Keratinocyte (primary cell): ENCODE results near the gene EPHB1. TPM values are rescaled to one million over a fixed set of nuclear protein-coding genes. Genes with fewer than 3 reads are reported as not detected.

ENCODE experiments used
- DNase-seq: peaks from one replicate; pipeline ENCODE4 v3.0.0-alpha.2; 2011; ENCODE audit warnings: low read depth, missing footprints, low spot score
- FAIRE-seq: peaks from 2 replicates; lab custom pipeline; 2011; peaks lifted over from hg19 to GRCh38; lab: Jason Lieb, UNC
- H2AFZ ChIP-seq: 2 replicates; pipeline ENCODE4 v1.6.0; 2012; ENCODE audit warnings: low read length, control low read depth, inconsistent platforms; ENCODE audit not compliant: control insufficient read depth
- H3K27ac ChIP-seq: 2 replicates; pipeline ENCODE4 v1.5.1; 2011; ENCODE audit warnings: low read length; ENCODE audit not compliant: control insufficient read depth, insufficient read depth
- H3K27me3 ChIP-seq: 3 replicates; pipeline ENCODE4 v1.6.0; 2011; ENCODE audit warnings: low read length; ENCODE audit not compliant: control insufficient read depth, insufficient read depth; ENCODE audit errors: extremely low read depth
- H3K36me3 ChIP-seq, 2 experiments: 2 replicates in 1 of 2; 3 replicates in 1 of 2; pipeline ENCODE4 v1.5.1; 2011; ENCODE audit warnings: low read length in 2 of 2, mild to moderate bottlenecking in 1 of 2; ENCODE audit not compliant: control insufficient read depth in 2 of 2, insufficient read depth in 2 of 2; ENCODE audit errors: extremely low read depth in 1 of 2
- H3K4me1 ChIP-seq: 3 replicates; pipeline ENCODE4 v1.5.1; 2011; ENCODE audit warnings: low read length; ENCODE audit not compliant: control insufficient read depth, insufficient read depth; ENCODE audit errors: extremely low read depth
- H3K4me2 ChIP-seq: 3 replicates; pipeline ENCODE4 v1.6.0; 2011; ENCODE audit warnings: low read depth, low read length; ENCODE audit not compliant: control insufficient read depth, insufficient read depth; ENCODE audit errors: extremely low read depth
- H3K4me3 ChIP-seq, 3 experiments: fragments of 200-600 bp in 1 of 3; sonication (generic) in 1 of 3; 2 replicates in 2 of 3; 3 replicates in 1 of 3; pipeline ENCODE4 v1.5.1; 2011 to 2016; ENCODE audit warnings: low read length in 3 of 3, mild to moderate bottlenecking in 3 of 3, control low read depth in 2 of 3, inconsistent platforms in 1 of 3, low read depth in 1 of 3, mixed read lengths in 1 of 3, mixed run types in 1 of 3, moderate library complexity in 1 of 3; ENCODE audit not compliant: control insufficient read depth in 2 of 3, insufficient read depth in 2 of 3; ENCODE audit errors: extremely low read depth in 1 of 3
- H3K79me2 ChIP-seq: 2 replicates; pipeline ENCODE4 v1.6.0; 2012; ENCODE audit warnings: low read length; ENCODE audit not compliant: control insufficient read depth, insufficient read depth
- H3K9ac ChIP-seq: 3 replicates; pipeline ENCODE4 v1.6.0; 2011; ENCODE audit warnings: low read length; ENCODE audit not compliant: control insufficient read depth, insufficient read depth; ENCODE audit errors: extremely low read depth
- H3K9me1 ChIP-seq: 3 replicates; pipeline ENCODE4 v1.6.0; 2011; ENCODE audit warnings: low read length; ENCODE audit not compliant: control insufficient read depth, insufficient read depth; ENCODE audit errors: extremely low read depth
- H3K9me3 ChIP-seq: 2 replicates; pipeline ENCODE4 v1.5.1; 2012; ENCODE audit warnings: low read depth, low read length; ENCODE audit not compliant: control insufficient read depth
- H4K20me1 ChIP-seq: 3 replicates; pipeline ENCODE4 v1.6.0; 2011; ENCODE audit warnings: low read length; ENCODE audit not compliant: control insufficient read depth, insufficient read depth; ENCODE audit errors: extremely low read depth
- CTCF ChIP-seq, 3 experiments: IDR thresholded peaks in 1 of 3; conservative IDR thresholded peaks in 1 of 3; optimal IDR thresholded peaks in 1 of 3; 2 replicates in 2 of 3; 3 replicates in 1 of 3; pipeline versions ENCODE3 to v1.5.1; 2011; ENCODE audit warnings: low read length in 3 of 3, mild to moderate bottlenecking in 3 of 3, moderate library complexity in 2 of 3, control low read depth in 1 of 3, inconsistent platforms in 1 of 3; ENCODE audit not compliant: insufficient read depth in 2 of 3; ENCODE audit errors: extremely low read depth in 1 of 3
- EZH2 ChIP-seq: IDR thresholded peaks from one replicate; pipeline ENCODE4 v1.6.1; 2012; ENCODE audit warnings: inconsistent platforms, mild to moderate bottlenecking, low read length, moderate library complexity
- dilution Hi-C: fragments of 300-500 bp; cut with MboI; formaldehyde crosslinking; loops from one replicate; pipeline ENCODE4 v1.7.0; 2020; ENCODE audit warnings: low sequenced_read_pairs; ENCODE audit not compliant: extremely low pct_ligation_motif_present
- polyA plus RNA-seq, 5 experiments: library from polyadenylated mRNA; depleted of rRNA in 3 of 5; stranded (reverse) in 3 of 5; stranded (forward) in 1 of 5; unstranded in 1 of 5; fragments of >200 nt; gene quantifications; 1 replicate in 1 of 5; 2 replicates in 3 of 5; 3 replicates in 1 of 5; pipeline versions ENCODE4 v1.2.1 to v1.2.3, GENCODE V29; 2011 to 2012; ENCODE audit warnings: missing spikeins in 2 of 5, low read depth in 1 of 5, low replicate concordance in 1 of 5

The EPHB1 gene
- polyA plus RNA-seq, 1 donor (not counting 4 experiments of a cell fraction or from before 2014, with no cell fraction given) = 0.01 TPM

- FAIRE-seq (no peak), DNase-seq (no peak)
- H3K36me3 ChIP-seq = no peaks in the 10 kb centered on the region
- no peaks in the 10 kb centered on the region for H3K27me3 ChIP-seq
- no peaks in the 10 kb centered on the region for H3K4me1 ChIP-seq
- H4K20me1 ChIP-seq = no peaks in the 10 kb centered on the region
- H2AFZ ChIP-seq = no peak overlapping the region
- no peaks in the 10 kb centered on the region for H3K9me1 ChIP-seq
- TF ChIP-seq CTCF (optimal IDR thresholded peaks at IDR 0.05 in 1 of 3, IDR thresholded peaks at IDR 0.05 in 1 of 3, conservative IDR thresholded peaks at IDR 0.05 in 1 of 3; ENCODE audit: extremely low read depth in 1 of 3, insufficient read depth in 2 of 3, low read length in 3 of 3) = no peak
- TF ChIP-seq EZH2 = no peak
- H3K4me2 ChIP-seq = no peak overlapping the region
- H3K9me3 ChIP-seq = no peaks in the 10 kb centered on the region
- H3K4me3 ChIP-seq = no peak overlapping the region
- H3K9ac ChIP-seq = no peak overlapping the region
- H3K79me2 ChIP-seq = no peaks in the 10 kb centered on the region
- no peak overlapping the region for H3K27ac ChIP-seq
- dilution Hi-C loops = no loop called here
Observed at GRCh38 chr3:135155791-135156190, 360.7 kb downstream of the EPHB1 start.

- Histone ChIP-seq H3K27me3 (no peaks in the 10 kb centered on the region), H4K20me1 (no peaks in the 10 kb centered on the region), H3K79me2 (no peaks in the 10 kb centered on the region), H3K4me2 (no peak overlapping the region), H3K9me3 (no peaks in the 10 kb centered on the region), H3K9me1 (no peaks in the 10 kb centered on the region), H2AFZ (no peak overlapping the region), H3K36me3 (no peaks in the 10 kb centered on the region), H3K9ac (no peak overlapping the region), H3K4me1 (no peaks in the 10 kb centered on the region), H3K4me3 (no peak overlapping the region), H3K27ac (no peak overlapping the region)
- DNase-seq (no peak), FAIRE-seq (no peak)
- no peak for TF ChIP-seq CTCF (optimal IDR thresholded peaks at IDR 0.05 in 1 of 3, IDR thresholded peaks at IDR 0.05 in 1 of 3, conservative IDR thresholded peaks at IDR 0.05 in 1 of 3; ENCODE audit: extremely low read depth in 1 of 3, insufficient read depth in 2 of 3, low read length in 3 of 3)
- TF ChIP-seq EZH2 = no peak
- dilution Hi-C loops = no loop called here
Observed at GRCh38 chr3:135157045-135157740, 362.1 kb downstream of the EPHB1 start.
